SK-MEL-5 (cell line): ENCODE measurements around the gene NPR3. TPM values are rescaled to one million over a fixed set of nuclear protein-coding genes. Genes with fewer than 3 reads are reported as not detected.

ENCODE experiments used
- DNase-seq: peaks from one replicate; pipeline ENCODE4 v3.0.0-alpha.2; 2016; ENCODE audit warnings: low read depth, low spot score
- in situ Hi-C: cut with HindIII; loops from 2 replicates; pipeline ENCODE4 v1.10.0; 2016; ENCODE audit warnings: low sequenced_read_pairs, high pct_unique_total_duplicates, low pct_unique_long_range_greater_than_20kb
- total RNA-seq: library from RNA; depleted of rRNA; stranded (reverse); fragments of >200 nt; shearing (Covaris generic); gene quantifications from 2 replicates; pipeline ENCODE4 v1.2.3, GENCODE V29; 2014

The NPR3 gene
- total RNA-seq, 1 experiment from 2014 or later, result not detected

- in situ Hi-C loops, result no loop called here
- no peak for DNase-seq
Measured at GRCh38 chr5:32708949-32709348, 2.2 kb upstream of the NPR3 start.

- in situ Hi-C loops, result no loop called here
- DNase-seq, result peak; percentile 79
Measured at GRCh38 chr5:32709750-32710549, 1.2 kb upstream of the NPR3 start.

GRCh38 chr5:32711362-32711680 is 200 bp downstream of the NPR3 start:
- in situ Hi-C loops, result no loop called here
- DNase-seq, result no peak

- in situ Hi-C loops, result no loop called here
Measured at GRCh38 chr5:32711681-32712480, 760 bp downstream of the NPR3 start.

GRCh38 chr5:32712481-32713360 is 1.6 kb downstream of the NPR3 start:
- DNase-seq, result no peak
- in situ Hi-C loops, result no loop called here

More at GRCh38 chr5:32711681-32712480, 760 bp downstream of the NPR3 start:
- DNase-seq, result no peak

GRCh38 chr5:32713361-32713769 is 2.2 kb downstream of the NPR3 start:
- no peak for DNase-seq

GRCh38 chr5:32713770-32714381 is 2.8 kb downstream of the NPR3 start:
- in situ Hi-C loops, result no loop called here
- no peak for DNase-seq

More at GRCh38 chr5:32713361-32713769, 2.2 kb downstream of the NPR3 start:
- in situ Hi-C loops, result no loop called here

GRCh38 chr5:32714836-32715235 is 3.7 kb downstream of the NPR3 start:
- in situ Hi-C loops, result no loop called here
- DNase-seq, result no peak

- no peak for DNase-seq
- in situ Hi-C loops, result no loop called here
Measured at GRCh38 chr5:32720300-32720699, 9.2 kb downstream of the NPR3 start.

GRCh38 chr5:32721626-32722025 is 10.5 kb downstream of the NPR3 start:
- in situ Hi-C loops, result no loop called here
- no peak for DNase-seq

- in situ Hi-C loops, result no loop called here
Measured at GRCh38 chr5:32722957-32723356, 11.8 kb downstream of the NPR3 start.

GRCh38 chr5:32724526-32724925 is 13.4 kb downstream of the NPR3 start:
- DNase-seq, result peak; percentile 19
- in situ Hi-C loops, result no loop called here

More at GRCh38 chr5:32722957-32723356, 11.8 kb downstream of the NPR3 start:
- no peak for DNase-seq

GRCh38 chr5:32726086-32726557 is 15.0 kb downstream of the NPR3 start:
- in situ Hi-C loops, result no loop called here
- DNase-seq, result no peak

GRCh38 chr5:32729651-32730050 is 18.5 kb downstream of the NPR3 start:
- in situ Hi-C loops, result no loop called here
- DNase-seq, result no peak

- in situ Hi-C loops, result no loop called here
- DNase-seq, result no peak
Measured at GRCh38 chr5:32733590-32734340, 22.6 kb downstream of the NPR3 start.

GRCh38 chr5:32734827-32735378 is 23.8 kb downstream of the NPR3 start:
- DNase-seq, result no peak
- in situ Hi-C loops, result no loop called here

GRCh38 chr5:32735512-32735911 is 24.4 kb downstream of the NPR3 start:
- in situ Hi-C loops, result no loop called here
- no peak for DNase-seq
